B cell (primary cell): ENCODE results near the gene FAM184A. TPM values are rescaled to one million over a fixed set of nuclear protein-coding genes. Genes with fewer than 3 reads are reported as not detected.

Experiments
- ATAC-seq: fragments of 200-7000 bp; cut with Tn5 transposase; one replicate; pipeline ENCODE4 v1.10.0; 2021; ENCODE audit warnings: low read depth, mild to moderate bottlenecking, moderate number of reproducible peaks, moderate library complexity
- CTCF ChIA-PET: fragments of 350-600 bp; sonication (Branson Sonifier 250); formaldehyde crosslinking; loops from one replicate; lab custom pipeline; 2021; ENCODE audit warnings: antibody characterized with exemption, inconsistent platforms; lab: Charles Lee
- POLR2A ChIA-PET: fragments of 350-600 bp; sonication (Branson Sonifier 250); formaldehyde crosslinking; loops from one replicate; lab custom pipeline; 2021; ENCODE audit warnings: antibody characterized with exemption; lab: Charles Lee
- DNase-seq: peaks from one replicate; pipeline ENCODE4 v3.0.0; 2013
- H2AFZ ChIP-seq: 2 replicates; pipeline ENCODE4 v1.6.1; 2012; ENCODE audit warnings: mild to moderate bottlenecking, low read depth, low read length; ENCODE audit not compliant: insufficient read depth, poor library complexity, severe bottlenecking
- H3K27ac ChIP-seq, 2 donors: 1 replicate in 1 of 2; 2 replicates in 1 of 2; pipeline ENCODE4 v1.5.1; 2012 to 2013; ENCODE audit warnings: low read length in 2 of 2, mild to moderate bottlenecking in 2 of 2, moderate library complexity in 1 of 2
- H3K27me3 ChIP-seq, 4 experiments: fragments of 200-600 bp in 1 of 4; sonication (generic) in 1 of 4; replicated peaks in 1 of 4; 1 replicate in 2 of 4; 2 replicates in 2 of 4; pipeline versions ENCODE4 v1.6.1 to v1.7.0; 2013 to 2016; ENCODE audit warnings: low read length in 3 of 4, mild to moderate bottlenecking in 2 of 4, mixed read lengths in 1 of 4, moderate library complexity in 1 of 4; ENCODE audit not compliant: insufficient read depth in 4 of 4, control insufficient read depth in 3 of 4; ENCODE audit errors: control extremely low read depth in 1 of 4
- H3K36me3 ChIP-seq, 2 experiments: replicated peaks in 1 of 2; 1 replicate in 1 of 2; 2 replicates in 1 of 2; pipeline versions ENCODE4 v1.6.1 to v1.7.1; 2013; ENCODE audit warnings: low read length in 1 of 2; ENCODE audit not compliant: insufficient read depth in 2 of 2, control insufficient read depth in 1 of 2; ENCODE audit errors: control extremely low read depth in 1 of 2, extremely low read depth in 1 of 2
- H3K4me1 ChIP-seq, 2 donors: fragments of 200-600 bp in 1 of 2; sonication (generic) in 1 of 2; 1 replicate in 1 of 2; 2 replicates in 1 of 2; pipeline versions ENCODE4 v1.5.1 to v1.6.1; 2013 to 2017; ENCODE audit warnings: low read length in 2 of 2; ENCODE audit not compliant: control insufficient read depth in 2 of 2, insufficient read depth in 2 of 2
- H3K4me2 ChIP-seq: replicated peaks from 2 replicates; pipeline ENCODE3; 2012; ENCODE audit warnings: mild to moderate bottlenecking, low read depth, low read length; ENCODE audit not compliant: poor library complexity, severe bottlenecking
- H3K4me3 ChIP-seq, 5 experiments: fragments of 200-600 bp in 1 of 5; sonication (generic) in 1 of 5; 1 replicate in 3 of 5; 2 replicates in 2 of 5; pipeline versions ENCODE4 v1.5.1 to v1.7.0; 2011 to 2016; ENCODE audit warnings: low read length in 4 of 5, mild to moderate bottlenecking in 4 of 5, low read depth in 2 of 5, control low read depth in 1 of 5, moderate library complexity in 1 of 5; ENCODE audit not compliant: insufficient read depth in 1 of 5; ENCODE audit errors: control extremely low read depth in 1 of 5, extremely low read depth in 1 of 5
- H3K79me2 ChIP-seq: fragments of 200-600 bp; sonication (generic); one replicate; pipeline ENCODE4 v1.6.0; 2016; ENCODE audit warnings: low read length; ENCODE audit not compliant: control insufficient read depth, insufficient read depth
- H3K9ac ChIP-seq: fragments of 200-600 bp; sonication (generic); 2 replicates; pipeline ENCODE4 v1.6.1; 2017; ENCODE audit warnings: mild to moderate bottlenecking, low read length, moderate library complexity
- H3K9me3 ChIP-seq, 3 donors: one replicate each; pipeline versions ENCODE4 v1.6.1 to v1.7.1; 2013; ENCODE audit warnings: low read length in 2 of 3; ENCODE audit not compliant: control insufficient read depth in 2 of 3, insufficient read depth in 1 of 3; ENCODE audit errors: control extremely low read depth in 1 of 3
- H4K20me1 ChIP-seq: 2 replicates; pipeline ENCODE4 v1.6.0; 2012; ENCODE audit warnings: mild to moderate bottlenecking, low read length; ENCODE audit not compliant: insufficient read depth, control insufficient read depth, poor library complexity, severe bottlenecking
- H3K27ac Mint-ChIP-seq: one replicate; pipeline ENCODE4 v1.8.0; 2021; ENCODE audit warnings: mixed read lengths
- H3K27me3 Mint-ChIP-seq: one replicate; pipeline ENCODE4 v1.8.0; 2021; ENCODE audit warnings: mixed read lengths
- H3K4me1 Mint-ChIP-seq: one replicate; pipeline ENCODE4 v1.8.0; 2021; ENCODE audit warnings: mixed read lengths
- H3K4me3 Mint-ChIP-seq: one replicate; pipeline ENCODE4 v1.8.0; 2021; ENCODE audit warnings: mixed read lengths
- H3K9me3 Mint-ChIP-seq: one replicate; pipeline ENCODE4 v1.8.0; 2022; ENCODE audit warnings: mixed read lengths; ENCODE audit not compliant: insufficient read depth
- EZH2 ChIP-seq: IDR thresholded peaks from 2 replicates; pipeline ENCODE4 v1.6.1; 2012; ENCODE audit warnings: borderline replicate concordance, low read depth, mild to moderate bottlenecking, moderate library complexity, low read length; ENCODE audit not compliant: insufficient read depth, poor library complexity, severe bottlenecking
- WGBS: methylation state at CpG from one replicate; pipeline ENCODE4 v1.1.5; 2013; ENCODE audit warnings: missing lambda C conversion rate; ENCODE audit not compliant: insufficient coverage; 5-methylcytosine and 5-hydroxymethylcytosine counted together
- intact Hi-C: fragments of 100-400 bp; cut with micrococcal nuclease; formaldehyde crosslinking; loops from one replicate; pipeline ENCODE4 v1.10.0; 2022
- polyA plus RNA-seq: library from polyadenylated mRNA; depleted of rRNA; stranded (reverse); fragments of >200 nt; gene quantifications from 2 replicates; pipeline ENCODE4 v1.2.3, GENCODE V29; 2012
- total RNA-seq, 2 donors: library from RNA; stranded (reverse); fragments of 120-200 nt in 1 of 2; gene quantifications; 1 replicate in 1 of 2; 2 replicates in 1 of 2; pipeline versions ENCODE4 v1.2.3 to v1.2.4, GENCODE V29; 2013 to 2022
- TF ChIP-seq, protein P1 (sequence below): fragments of 200-600 bp; IDR thresholded peaks from one replicate; pipeline ENCODE4 v1.8.0; 2022; ENCODE audit warnings: antibody characterized with exemption, mild to moderate bottlenecking

The FAM184A gene
- total and polyA plus RNA-seq, 2 donors (not counting 1 experiment from before 2014, with no cell fraction given), result 0.07 to 0.54 TPM

DNA sequence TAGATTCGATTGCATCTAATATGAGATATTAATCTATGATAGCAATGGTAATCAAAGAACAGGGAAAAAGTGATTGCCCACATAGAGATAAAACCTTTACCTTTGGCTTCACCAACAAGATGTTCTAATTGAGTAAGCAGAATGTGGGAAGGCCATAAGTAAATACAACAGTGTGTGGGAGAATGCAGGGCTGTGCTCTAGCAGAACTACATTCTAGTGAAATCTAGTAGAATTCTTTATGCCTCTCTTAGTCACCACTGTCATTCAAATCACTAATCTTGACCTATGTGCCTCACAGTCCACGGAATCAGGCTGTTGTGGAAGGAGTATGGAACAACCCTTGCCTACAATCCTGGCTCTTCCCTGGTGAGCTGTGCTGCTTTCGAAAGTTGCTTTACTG is 113.1 kb downstream of the FAM184A start:
- Histone ChIP-seq H3K4me1 (no peaks in the 10 kb centered on the region), H3K27ac (no peak overlapping the region), H3K36me3 (no peaks in the 10 kb centered on the region), H3K9me3 (no peaks in the 10 kb centered on the region), H4K20me1 (no peaks in the 10 kb centered on the region), H3K9ac (no peak overlapping the region), H2AFZ (no peak overlapping the region), H3K4me2 (no peak overlapping the region), H3K27me3 (no peaks in the 10 kb centered on the region), H3K79me2 (no peaks in the 10 kb centered on the region), H3K4me3 (no peak overlapping the region)
- TF ChIP-seq, protein P1, sequence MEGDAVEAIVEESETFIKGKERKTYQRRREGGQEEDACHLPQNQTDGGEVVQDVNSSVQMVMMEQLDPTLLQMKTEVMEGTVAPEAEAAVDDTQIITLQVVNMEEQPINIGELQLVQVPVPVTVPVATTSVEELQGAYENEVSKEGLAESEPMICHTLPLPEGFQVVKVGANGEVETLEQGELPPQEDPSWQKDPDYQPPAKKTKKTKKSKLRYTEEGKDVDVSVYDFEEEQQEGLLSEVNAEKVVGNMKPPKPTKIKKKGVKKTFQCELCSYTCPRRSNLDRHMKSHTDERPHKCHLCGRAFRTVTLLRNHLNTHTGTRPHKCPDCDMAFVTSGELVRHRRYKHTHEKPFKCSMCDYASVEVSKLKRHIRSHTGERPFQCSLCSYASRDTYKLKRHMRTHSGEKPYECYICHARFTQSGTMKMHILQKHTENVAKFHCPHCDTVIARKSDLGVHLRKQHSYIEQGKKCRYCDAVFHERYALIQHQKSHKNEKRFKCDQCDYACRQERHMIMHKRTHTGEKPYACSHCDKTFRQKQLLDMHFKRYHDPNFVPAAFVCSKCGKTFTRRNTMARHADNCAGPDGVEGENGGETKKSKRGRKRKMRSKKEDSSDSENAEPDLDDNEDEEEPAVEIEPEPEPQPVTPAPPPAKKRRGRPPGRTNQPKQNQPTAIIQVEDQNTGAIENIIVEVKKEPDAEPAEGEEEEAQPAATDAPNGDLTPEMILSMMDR, result no peak
- no peak for TF ChIP-seq EZH2
- no peaks in the 10 kb centered on the region for H3K4me1 Mint-ChIP-seq
- H3K27me3 Mint-ChIP-seq, result no peaks in the 10 kb centered on the region
- H3K27ac Mint-ChIP-seq, result no peak overlapping the region
- DNase-seq (no peak), ATAC-seq (no peak)
- H3K9me3 Mint-ChIP-seq, result no peaks in the 10 kb centered on the region
- no CpG with 5 or more reads among the region's 3 CpGs for WGBS
- H3K4me3 Mint-ChIP-seq, result no peak overlapping the region
- intact Hi-C loops, result no loop called here
- CTCF ChIA-PET, result interaction anchor here (4.4 kb wide), 1 partner anchor 144 kb away, joined by 37 read pairs; no protein-coding TSS in a partner anchor
- POLR2A ChIA-PET, result no interaction called here

DNA sequence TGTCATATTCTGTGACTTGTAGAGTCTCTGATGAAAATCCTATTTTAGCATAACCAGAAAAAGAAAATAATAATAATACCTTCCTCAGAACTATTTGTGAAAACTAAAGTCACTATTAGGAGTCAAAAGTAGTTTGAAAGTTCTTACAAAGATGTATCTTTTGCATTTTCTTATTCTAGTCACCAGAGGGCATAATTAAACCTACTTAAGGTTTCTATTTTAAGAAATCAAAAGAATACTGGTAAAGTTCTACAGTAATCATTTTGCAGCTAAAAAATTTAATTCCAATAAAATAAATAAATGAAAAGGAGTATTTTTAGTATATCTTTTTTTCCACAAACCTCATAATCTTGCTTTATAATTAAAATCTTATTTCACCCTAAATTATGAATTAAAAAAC is 115.5 kb downstream of the FAM184A start:
- TF ChIP-seq EZH2, result no peak
- TF ChIP-seq, protein P1, result no peak
- DNase-seq (no peak), ATAC-seq (no peak)
- H3K79me2 ChIP-seq, result no peaks in the 10 kb centered on the region
- no peak overlapping the region for H3K27ac Mint-ChIP-seq
- no peak overlapping the region for H3K4me3 Mint-ChIP-seq
- H3K4me3 ChIP-seq, result no peak overlapping the region
- no peaks in the 10 kb centered on the region for H3K27me3 Mint-ChIP-seq
- H4K20me1 ChIP-seq, result no peaks in the 10 kb centered on the region
- CTCF ChIA-PET, result interaction anchor here (0.6 to 4.4 kb wide), 4 partner anchors 70 to 753 kb away, joined by 3 to 37 read pairs (median 4); no protein-coding TSS in a partner anchor
- peaks cover 1% of the 10 kb centered on the region for H3K4me1 Mint-ChIP-seq
- H3K27me3 ChIP-seq, result no peaks in the 10 kb centered on the region
- H3K9me3 Mint-ChIP-seq, result no peaks in the 10 kb centered on the region
- H3K4me1 ChIP-seq, result no peaks in the 10 kb centered on the region
- no peaks in the 10 kb centered on the region for H3K36me3 ChIP-seq
- no peak overlapping the region for H3K27ac ChIP-seq
- H3K9ac ChIP-seq, result no peak overlapping the region
- H3K9me3 ChIP-seq, result no peaks in the 10 kb centered on the region
- no peak overlapping the region for H2AFZ ChIP-seq
- H3K4me2 ChIP-seq, result no peak overlapping the region
- intact Hi-C loops, result loop anchor here (1.0 kb wide), 1 partner anchor 147 kb away; no protein-coding TSS in a partner anchor
- POLR2A ChIA-PET, result no interaction called here
